Transverse colon (tissue), 4 donors: Measurements from ENCODE around the gene SSRP1.

Experiments used
- CTCF ChIP-seq, 5 experiments: fragments of 200-600 bp in 3 of 5; fragments of 450-650 bp in 2 of 5; sonication (generic) in 3 of 5; IDR thresholded peaks; 1 replicate in 2 of 5; 2 replicates in 3 of 5; pipeline ENCODE4 v1.5.1; 2016 to 2017; ENCODE audit warnings: antibody characterized with exemption in 5 of 5, inconsistent platforms in 3 of 5, mild to moderate bottlenecking in 2 of 5, moderate library complexity in 1 of 5
- POLR2A ChIP-seq: fragments of 450-650 bp; IDR thresholded peaks from one replicate; pipeline ENCODE4 v1.6.1; 2016; ENCODE audit warnings: antibody characterized with exemption, mild to moderate bottlenecking, moderate library complexity
- POLR2AphosphoS5 ChIP-seq, 3 donors: sonication (generic); formaldehyde crosslinking; IDR thresholded peaks; one replicate each; pipeline ENCODE4 v1.6.1; 2016; ENCODE audit warnings: antibody characterized with exemption in 3 of 3

DNA sequence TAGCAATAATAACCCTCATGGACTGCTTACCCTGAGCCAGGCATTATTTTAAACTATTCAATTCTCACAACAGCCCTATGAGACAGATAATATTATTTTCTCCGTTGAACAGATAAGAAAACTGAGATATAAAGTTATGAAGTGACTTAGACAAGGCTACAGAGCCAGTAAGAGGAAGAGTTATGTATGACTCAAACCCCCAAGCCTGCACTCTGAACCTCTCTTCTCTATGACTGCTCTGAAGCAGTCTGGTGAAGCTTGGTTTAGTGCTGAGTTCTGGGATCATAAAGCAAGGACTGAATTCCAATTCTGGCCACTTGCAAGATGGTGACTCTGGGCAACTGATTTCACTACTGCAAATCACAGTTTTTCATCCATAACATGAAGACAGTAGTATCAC, 45.4 kb downstream of the SSRP1 start:
- TF ChIP-seq CTCF (IDR thresholded peaks at IDR 0.05) (no peak), POLR2A (no peak), POLR2AphosphoS5 (IDR thresholded peaks at IDR 0.05) (no peak)
